DND-41 (cell line): ENCODE results near the gene GRIK2.
"Not testable (repeated sequence)": the region's sequence is repeated elsewhere in the genome, so short reads cannot be mapped to it uniquely, and the experiment has no call there.

ENCODE experiments used
- ATAC-seq: fragments of 200-7000 bp; cut with Tn5 transposase; 3 replicates; pipeline ENCODE4 v1.9.1; 2021; ENCODE audit warnings: low read depth; ENCODE audit not compliant: insufficient read depth
- DNase-seq: peaks from one replicate; pipeline ENCODE4 v3.0.0-alpha.2; 2020
- H2AFZ ChIP-seq: 2 replicates; pipeline ENCODE4 v1.6.0; 2012; ENCODE audit warnings: low read depth, low read length
- H3K27ac ChIP-seq: 2 replicates; pipeline ENCODE4 v1.5.1; 2012; ENCODE audit warnings: low read length, inconsistent platforms
- H3K27me3 ChIP-seq: fragments of 200-600 bp; sonication (generic); 2 replicates; pipeline ENCODE4 v1.6.0; 2012; ENCODE audit warnings: low read length, mild to moderate bottlenecking, inconsistent platforms; ENCODE audit not compliant: insufficient read depth, poor library complexity
- H3K36me3 ChIP-seq: 2 replicates; pipeline ENCODE4 v1.5.1; 2012; ENCODE audit warnings: low read length, inconsistent platforms; ENCODE audit not compliant: insufficient read depth
- H3K4me1 ChIP-seq: 2 replicates; pipeline ENCODE4 v1.5.1; 2012; ENCODE audit warnings: mild to moderate bottlenecking, low read length; ENCODE audit not compliant: insufficient read depth
- H3K4me2 ChIP-seq: 2 replicates; pipeline ENCODE4 v1.6.0; 2012; ENCODE audit warnings: mild to moderate bottlenecking, moderate library complexity, low read length, inconsistent platforms; ENCODE audit not compliant: insufficient read depth
- H3K4me3 ChIP-seq, 2 experiments: fragments of 200-600 bp in 1 of 2; shearing (Covaris generic) in 1 of 2; 2 replicates each; pipeline ENCODE4 v1.5.1; 2012 to 2016; ENCODE audit warnings: inconsistent platforms in 2 of 2, low read length in 2 of 2, mild to moderate bottlenecking in 2 of 2, low read depth in 1 of 2, moderate library complexity in 1 of 2
- H3K79me2 ChIP-seq: 2 replicates; pipeline ENCODE4 v1.6.0; 2012; ENCODE audit warnings: low read length, inconsistent platforms; ENCODE audit not compliant: insufficient read depth
- H3K9ac ChIP-seq: 2 replicates; pipeline ENCODE4 v1.6.0; 2012; ENCODE audit warnings: low read depth, mild to moderate bottlenecking, inconsistent platforms, low read length, moderate library complexity
- H3K9me3 ChIP-seq: 2 replicates; pipeline ENCODE4 v1.5.1; 2012; ENCODE audit warnings: low read length, moderate library complexity, mild to moderate bottlenecking, inconsistent platforms; ENCODE audit not compliant: insufficient read depth, severe bottlenecking
- H4K20me1 ChIP-seq: 2 replicates; pipeline ENCODE4 v1.6.0; 2012; ENCODE audit warnings: low read length; ENCODE audit not compliant: insufficient read depth
- CTCF ChIP-seq: IDR thresholded peaks from 2 replicates; pipeline ENCODE4 v1.5.1; 2012; ENCODE audit warnings: borderline replicate concordance, low read length, moderate library complexity, mild to moderate bottlenecking; ENCODE audit not compliant: poor library complexity, severe bottlenecking; ENCODE audit errors: extremely low read depth
- EZH2 ChIP-seq: IDR thresholded peaks from 3 replicates; pipeline ENCODE4 v1.6.1; 2012; ENCODE audit warnings: borderline replicate concordance, low read depth, mild to moderate bottlenecking, moderate library complexity, low read length, inconsistent platforms; ENCODE audit not compliant: severe bottlenecking

GRIK2 gene

GRCh38 chr6:102068349-102068929 lies 674.9 kb downstream of the GRIK2 start:
- H4K20me1 ChIP-seq, result no peaks in the 10 kb centered on the region
- H3K4me1 ChIP-seq, result no peaks in the 10 kb centered on the region
- H3K36me3 ChIP-seq, result no peaks in the 10 kb centered on the region
- H3K9ac ChIP-seq, result no peak overlapping the region
- H3K4me3 ChIP-seq, result no peak overlapping the region
- ATAC-seq (no peak), DNase-seq (no peak)
- no peak overlapping the region for H3K27ac ChIP-seq
- no peaks in the 10 kb centered on the region for H3K79me2 ChIP-seq
- no peak overlapping the region for H3K4me2 ChIP-seq
- H3K9me3 ChIP-seq, result no peaks in the 10 kb centered on the region
- H2AFZ ChIP-seq, result no peak overlapping the region
- no peaks in the 10 kb centered on the region for H3K27me3 ChIP-seq
- TF ChIP-seq EZH2 (no peak), CTCF (no peak)

GRCh38 chr6:102075539-102075938 lies 682.0 kb downstream of the GRIK2 start:
- Histone ChIP-seq H2AFZ (no peak overlapping the region), H3K79me2 (no peaks in the 10 kb centered on the region)

GRCh38 chr6:102085257-102085656 lies 691.7 kb downstream of the GRIK2 start:
- Histone ChIP-seq H3K79me2 (no peaks in the 10 kb centered on the region), H3K4me1 (no peaks in the 10 kb centered on the region), H2AFZ (no peak overlapping the region), H3K4me2 (no peak overlapping the region), H3K36me3 (no peaks in the 10 kb centered on the region), H3K4me3 (no peak overlapping the region), H3K27ac (no peak overlapping the region), H3K27me3 (no peaks in the 10 kb centered on the region), H3K9me3 (no peaks in the 10 kb centered on the region), H4K20me1 (no peaks in the 10 kb centered on the region), H3K9ac (no peak overlapping the region)
- no peak for TF ChIP-seq EZH2
- TF ChIP-seq CTCF, result no peak
- ATAC-seq (no peak), DNase-seq (no peak)

More at GRCh38 chr6:102075539-102075938, 682.0 kb downstream of the GRIK2 start:
- TF ChIP-seq CTCF (no peak), EZH2 (no peak)
- H3K4me3 ChIP-seq, result no peak overlapping the region
- no peak overlapping the region for H3K27ac ChIP-seq
- no peak overlapping the region for H3K4me2 ChIP-seq
- no peaks in the 10 kb centered on the region for H3K27me3 ChIP-seq
- no peak for DNase-seq
- no peaks in the 10 kb centered on the region for H3K36me3 ChIP-seq
- H3K4me1 ChIP-seq, result no peaks in the 10 kb centered on the region
- H3K9ac ChIP-seq, result no peak overlapping the region
- no peaks in the 10 kb centered on the region for H3K9me3 ChIP-seq
- H4K20me1 ChIP-seq, result no peaks in the 10 kb centered on the region
- ATAC-seq, result no peak

GRCh38 chr6:102088160-102088559 lies 694.7 kb downstream of the GRIK2 start:
- not testable (repeated sequence) for DNase-seq, H3K4me2 ChIP-seq, H4K20me1 ChIP-seq, H3K4me1 ChIP-seq, ATAC-seq, H3K9me3 ChIP-seq, H3K27me3 ChIP-seq, H2AFZ ChIP-seq, H3K27ac ChIP-seq, H3K79me2 ChIP-seq, H3K36me3 ChIP-seq, H3K4me3 ChIP-seq, H3K9ac ChIP-seq
